Eye (tissue), 1 donor: Measurements from ENCODE around the gene FAT3.

Source experiments
- DNase-seq: peaks from one replicate; pipeline ENCODE4 v3.0.0-alpha.2; 2015

The FAT3 gene

GRCh38 chr11:92224407-92225124 is at the start of gene FAT3:
Gene FAT3, plus strand, starts transcription at chr11:92224818. Its CDS starts 127,295 bp downstream, at chr11:92352113.
- DNase-seq, result peak; percentile 96

- DNase-seq, result no peak
These were observed 45.5 kb upstream of the FAT3 start for GRCh38 chr11:92179017-92179670.

- DNase-seq, result no peak
These were observed 44.4 kb upstream of the FAT3 start for GRCh38 chr11:92180226-92180625.

- DNase-seq, result no peak
These were observed 43.9 kb upstream of the FAT3 start for GRCh38 chr11:92180664-92181251.

- no peak for DNase-seq
These were observed 33.9 kb upstream of the FAT3 start for GRCh38 chr11:92190535-92191206.

- DNase-seq, result no peak
These were observed 32.5 kb upstream of the FAT3 start for GRCh38 chr11:92192141-92192540.

GRCh38 chr11:92198268-92198667 is 26.4 kb upstream of the FAT3 start:
- DNase-seq, result no peak

GRCh38 chr11:92199991-92200390 is 24.6 kb upstream of the FAT3 start:
- DNase-seq, result no peak

GRCh38 chr11:92204731-92205130 is 19.9 kb upstream of the FAT3 start:
- DNase-seq, result no peak

GRCh38 chr11:92206441-92206840 is 18.2 kb upstream of the FAT3 start:
- DNase-seq, result no peak

- DNase-seq, result peak; percentile 78
These were observed 12.9 kb upstream of the FAT3 start for GRCh38 chr11:92211576-92212167.

GRCh38 chr11:92212530-92212929 is 12.1 kb upstream of the FAT3 start:
- DNase-seq, result no peak

GRCh38 chr11:92216789-92217188 is 7.8 kb upstream of the FAT3 start:
- DNase-seq, result no peak

- no peak for DNase-seq
These were observed 5.1 kb upstream of the FAT3 start for GRCh38 chr11:92219476-92219875.

- DNase-seq, result no peak
These were observed 1.9 kb upstream of the FAT3 start for GRCh38 chr11:92222701-92223100.

- no peak for DNase-seq
These were observed 588 bp upstream of the FAT3 start for GRCh38 chr11:92224054-92224406.

- peak; percentile 83 for DNase-seq
These were observed 528 bp downstream of the FAT3 start for GRCh38 chr11:92225125-92225567.

GRCh38 chr11:92225568-92226330 is 1.1 kb downstream of the FAT3 start:
- DNase-seq, result peak; percentile 86

GRCh38 chr11:92226331-92227229 is 2.0 kb downstream of the FAT3 start:
- peak; percentile 76 for DNase-seq

- DNase-seq, result peak; percentile 78
These were observed 2.7 kb downstream of the FAT3 start for GRCh38 chr11:92227230-92227814.
